Measurements from ENCODE around the gene BANF2. TPM values are rescaled to one million over a fixed set of nuclear protein-coding genes. Genes with fewer than 3 reads are reported as not detected.
"Not testable (repeated sequence)": the region's sequence is repeated elsewhere in the genome, so short reads cannot be mapped to it uniquely, and the experiment has no call there.

The BANF2 gene
- total RNA-seq, 3 donors from 2014 or later: not detected

GRCh38 chr20:17657079-17657825, 42.5 kb upstream of the BANF2 start:
- H3K36me3 ChIP-seq: no peaks in the 10 kb centered on the region
- no peak overlapping the region for H3K27ac ChIP-seq
- H3K4me3 ChIP-seq: no peak overlapping the region
- no peak for DNase-seq (ENCODE audit: low spot score in 2 of 2)
- H3K27me3 ChIP-seq: no peaks in the 10 kb centered on the region
- intact Hi-C loops (cut with DNase I; ENCODE audit: low total_unique reads): no loop called here
- no peaks in the 10 kb centered on the region for H3K4me1 ChIP-seq
- TF ChIP-seq POLR2A (IDR thresholded peaks at IDR 0.05): no peak
- TF ChIP-seq POLR2AphosphoS5 (IDR thresholded peaks at IDR 0.05): no peak
- no peak for TF ChIP-seq CTCF (IDR thresholded peaks at IDR 0.05)
- no peaks in the 10 kb centered on the region for H3K9me3 ChIP-seq

- H3K4me3 ChIP-seq: no peak overlapping the region
- H3K36me3 ChIP-seq: no peaks in the 10 kb centered on the region
- TF ChIP-seq POLR2AphosphoS5 (IDR thresholded peaks at IDR 0.05): no peak
- TF ChIP-seq POLR2A (IDR thresholded peaks at IDR 0.05): no peak
- TF ChIP-seq CTCF (IDR thresholded peaks at IDR 0.05): no peak
- H3K9me3 ChIP-seq: no peaks in the 10 kb centered on the region
- H3K4me1 ChIP-seq: no peaks in the 10 kb centered on the region
- H3K27me3 ChIP-seq: no peaks in the 10 kb centered on the region
- H3K27ac ChIP-seq: peak overlapping the region; percentile 11 to 17
- intact Hi-C loops (cut with DNase I; ENCODE audit: low total_unique reads): no loop called here
- DNase-seq (ENCODE audit: low spot score in 2 of 2): no peak
These were observed 41.7 kb upstream of the BANF2 start for GRCh38 chr20:17657898-17658647.

GRCh38 chr20:17658648-17658993, 41.1 kb upstream of the BANF2 start:
- intact Hi-C loops (cut with DNase I; ENCODE audit: low total_unique reads): no loop called here
- Histone ChIP-seq H3K4me3 (no peak overlapping the region), H3K9me3 (no peaks in the 10 kb centered on the region), H3K27ac (peak overlapping the region in 1 of 2 donors; percentile 17), H3K4me1 (no peaks in the 10 kb centered on the region), H3K27me3 (no peaks in the 10 kb centered on the region), H3K36me3 (no peaks in the 10 kb centered on the region)
- DNase-seq (ENCODE audit: low spot score in 2 of 2): no peak
- TF ChIP-seq POLR2A (IDR thresholded peaks at IDR 0.05) (no peak), POLR2AphosphoS5 (IDR thresholded peaks at IDR 0.05) (no peak), CTCF (IDR thresholded peaks at IDR 0.05) (no peak)

GRCh38 chr20:17659344-17659743, 40.4 kb upstream of the BANF2 start:
- H3K4me3 ChIP-seq; DNase-seq (ENCODE audit: low spot score in 2 of 2); H3K36me3 ChIP-seq; H3K27me3 ChIP-seq; intact Hi-C loops (cut with DNase I; ENCODE audit: low total_unique reads); H3K4me1 ChIP-seq; H3K9me3 ChIP-seq: not testable (repeated sequence)
- H3K27ac ChIP-seq: peak overlapping the region in 1 of 2 donors; percentile 36

- Histone ChIP-seq H3K27me3 (no peaks in the 10 kb centered on the region), H3K9me3 (no peaks in the 10 kb centered on the region), H3K36me3 (no peaks in the 10 kb centered on the region), H3K27ac (peak overlapping the region; percentile 16 to 36), H3K4me1 (no peaks in the 10 kb centered on the region), H3K4me3 (no peak overlapping the region)
- intact Hi-C loops (cut with DNase I; ENCODE audit: low total_unique reads): no loop called here
- TF ChIP-seq POLR2A (IDR thresholded peaks at IDR 0.05) (no peak), CTCF (IDR thresholded peaks at IDR 0.05) (no peak), POLR2AphosphoS5 (IDR thresholded peaks at IDR 0.05) (no peak)
- no peak for DNase-seq (ENCODE audit: low spot score in 2 of 2)
These were observed 40.0 kb upstream of the BANF2 start for GRCh38 chr20:17659801-17660200.
